Fibroblast of pulmonary artery (primary cell): ENCODE measurements around the gene KCNQ1.

Experiments
- DNase-seq: peaks from one replicate; pipeline ENCODE4 v3.0.0-alpha.2; 2010; ENCODE audit warnings: low read depth
- H3K4me3 ChIP-seq: replicated peaks from 2 replicates; pipeline ENCODE4 v1.5.1; 2011; ENCODE audit warnings: low read depth, mild to moderate bottlenecking, control low read depth, low read length, moderate library complexity
- CTCF ChIP-seq: IDR thresholded peaks from 2 replicates; pipeline ENCODE4 v1.5.1; 2011; ENCODE audit warnings: mild to moderate bottlenecking, control low read depth, low read length, inconsistent platforms; ENCODE audit errors: missing control alignments

Gene KCNQ1

GRCh38 chr11:2453436-2453835 is 8.6 kb downstream of the KCNQ1 start:
- TF ChIP-seq CTCF, result no peak
- DNase-seq, result no peak
- H3K4me3 ChIP-seq, result no peak overlapping the region

GRCh38 chr11:2458321-2458720 is 13.5 kb downstream of the KCNQ1 start:
- H3K4me3 ChIP-seq, result no peak overlapping the region
- TF ChIP-seq CTCF, result no peak
- no peak for DNase-seq

GRCh38 chr11:2459016-2459725 is 14.4 kb downstream of the KCNQ1 start:
- H3K4me3 ChIP-seq, result no peak overlapping the region
- TF ChIP-seq CTCF, result no peak
- no peak for DNase-seq

- DNase-seq, result no peak
- no peak overlapping the region for H3K4me3 ChIP-seq
- no peak for TF ChIP-seq CTCF
Measured at GRCh38 chr11:2459796-2460531, 15.2 kb downstream of the KCNQ1 start.

- TF ChIP-seq CTCF, result no peak
- DNase-seq, result no peak
- no peak overlapping the region for H3K4me3 ChIP-seq
Measured at GRCh38 chr11:2460540-2461252, 15.9 kb downstream of the KCNQ1 start.

GRCh38 chr11:2461253-2461955 is 16.6 kb downstream of the KCNQ1 start:
- no peak for TF ChIP-seq CTCF
- no peak for DNase-seq
- H3K4me3 ChIP-seq, result no peak overlapping the region
